ENCODE measurements around the gene VASH2. TPM values are rescaled to one million over a fixed set of nuclear protein-coding genes. Genes with fewer than 3 reads are reported as not detected.

The VASH2 gene
- total RNA-seq, 3 donors from 2014 or later: 2.3 to 4.0 (median 2.9) TPM

GRCh38 chr1:212977781-212978645, 27.7 kb downstream of the VASH2 start:
- DNase-seq (ENCODE audit: low spot score in 2 of 2): no peak
- H3K36me3 ChIP-seq: no peaks in the 10 kb centered on the region
- H3K4me3 ChIP-seq: no peak overlapping the region
- no peaks in the 10 kb centered on the region for H3K27me3 ChIP-seq
- intact Hi-C loops (cut with DNase I; ENCODE audit: low total_unique reads): no loop called here
- TF ChIP-seq POLR2AphosphoS5 (IDR thresholded peaks at IDR 0.05) (no peak), POLR2A (IDR thresholded peaks at IDR 0.05) (no peak), CTCF (IDR thresholded peaks at IDR 0.05) (no peak)
- no peaks in the 10 kb centered on the region for H3K9me3 ChIP-seq
- no peaks in the 10 kb centered on the region for H3K4me1 ChIP-seq
- no peak overlapping the region for H3K27ac ChIP-seq

DNA sequence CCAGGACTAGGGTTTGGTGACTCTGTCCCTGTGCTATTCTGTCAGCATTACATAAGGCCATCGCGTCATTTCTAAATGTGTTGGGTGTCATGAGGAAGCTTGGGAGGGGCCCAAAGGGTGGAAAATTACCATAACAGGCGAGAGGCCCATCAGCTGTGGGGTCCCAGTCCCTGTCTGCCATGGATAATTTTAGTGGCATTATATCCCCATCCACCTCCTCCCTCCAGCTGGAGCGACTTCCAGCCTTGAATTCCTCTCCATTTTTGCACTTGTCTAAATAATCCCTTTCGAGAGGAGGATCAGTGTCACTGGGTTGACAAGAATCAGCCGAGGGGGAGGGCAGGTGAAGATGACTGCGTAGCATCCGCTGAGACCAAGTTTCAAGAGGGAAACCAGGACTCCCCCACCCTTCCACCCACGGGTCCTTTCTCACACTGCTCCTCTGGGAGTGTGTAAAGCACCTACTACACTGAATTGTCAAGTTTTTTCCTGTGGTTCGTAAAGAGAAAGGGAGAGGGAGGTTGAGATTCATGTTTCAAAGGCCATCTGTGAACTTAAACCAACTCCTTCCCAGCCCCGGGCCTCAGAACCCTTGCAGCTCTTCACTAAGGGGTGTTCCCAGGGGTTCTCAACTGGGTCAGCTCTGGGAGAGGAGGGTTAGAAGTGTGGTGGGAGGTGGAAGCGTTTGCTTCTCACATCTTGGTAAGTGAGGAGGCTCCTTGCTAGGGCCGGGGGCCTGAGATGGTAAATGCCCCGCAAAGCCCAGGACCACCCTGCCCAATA, 29.2 kb downstream of the VASH2 start:
- H3K4me1 ChIP-seq: no peaks in the 10 kb centered on the region
- no peak overlapping the region for H3K4me3 ChIP-seq
- intact Hi-C loops (cut with DNase I; ENCODE audit: low total_unique reads): loop anchor here (5.0 kb wide), 1 partner anchor 832 kb away; no protein-coding TSS in a partner anchor
- no peaks in the 10 kb centered on the region for H3K27me3 ChIP-seq
- no peaks in the 10 kb centered on the region for H3K36me3 ChIP-seq
- no peaks in the 10 kb centered on the region for H3K9me3 ChIP-seq
- DNase-seq (ENCODE audit: low spot score in 2 of 2): no peak
- no peak overlapping the region for H3K27ac ChIP-seq
- TF ChIP-seq CTCF (IDR thresholded peaks at IDR 0.05) (no peak), POLR2AphosphoS5 (IDR thresholded peaks at IDR 0.05) (no peak), POLR2A (IDR thresholded peaks at IDR 0.05) (no peak)

- no peaks in the 10 kb centered on the region for H3K9me3 ChIP-seq
- no peak overlapping the region for H3K4me3 ChIP-seq
- intact Hi-C loops (cut with DNase I; ENCODE audit: low total_unique reads): loop anchor here (5.0 kb wide), 1 partner anchor 833 kb away; no protein-coding TSS in a partner anchor
- DNase-seq (ENCODE audit: low spot score in 2 of 2): no peak
- peak overlapping the region in 1 of 2 donors; percentile 56 for H3K27ac ChIP-seq
- TF ChIP-seq POLR2A (IDR thresholded peaks at IDR 0.05) (no peak), CTCF (IDR thresholded peaks at IDR 0.05) (no peak), POLR2AphosphoS5 (IDR thresholded peaks at IDR 0.05) (no peak)
- no peaks in the 10 kb centered on the region for H3K4me1 ChIP-seq
- no peaks in the 10 kb centered on the region for H3K27me3 ChIP-seq
- H3K36me3 ChIP-seq: no peaks in the 10 kb centered on the region
These were observed 29.9 kb downstream of the VASH2 start for GRCh38 chr1:212980123-212980785.

DNA sequence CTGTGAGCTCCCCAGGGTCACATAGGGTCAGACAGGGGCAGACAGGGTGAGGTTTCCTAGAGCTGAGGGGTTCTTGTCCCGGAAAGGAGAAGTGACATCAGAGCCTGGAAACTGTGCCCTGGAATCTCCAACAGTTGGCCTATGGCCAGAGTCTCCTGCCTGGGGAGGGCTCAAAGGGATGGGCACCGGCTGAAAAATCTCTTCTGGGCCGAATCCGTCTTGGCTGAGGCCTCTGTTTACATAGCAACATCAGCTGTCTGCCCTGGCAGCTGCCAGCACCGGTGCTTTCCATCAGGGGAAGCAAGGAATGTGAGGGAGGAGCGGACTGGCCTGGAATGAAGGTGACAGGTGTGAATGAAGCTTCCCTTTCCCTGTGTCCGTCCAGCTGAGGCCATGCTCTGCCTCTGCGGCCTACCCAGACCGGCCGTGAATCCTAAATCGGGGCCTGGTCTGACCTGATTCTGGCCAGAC, 30.7 kb downstream of the VASH2 start:
- H3K4me1 ChIP-seq: no peaks in the 10 kb centered on the region
- no peaks in the 10 kb centered on the region for H3K27me3 ChIP-seq
- intact Hi-C loops (cut with DNase I; ENCODE audit: low total_unique reads): loop anchor here (5.0 kb wide), 1 partner anchor 834 kb away; no protein-coding TSS in a partner anchor
- no peaks in the 10 kb centered on the region for H3K36me3 ChIP-seq
- H3K4me3 ChIP-seq: no peak overlapping the region
- DNase-seq (ENCODE audit: low spot score in 2 of 2): peak; percentile 63 to 75
- H3K27ac ChIP-seq: peak overlapping the region; percentile 50 to 56
- TF ChIP-seq POLR2A (IDR thresholded peaks at IDR 0.05): no peak
- TF ChIP-seq POLR2AphosphoS5 (IDR thresholded peaks at IDR 0.05): no peak
- no peak for TF ChIP-seq CTCF (IDR thresholded peaks at IDR 0.05)
- no peaks in the 10 kb centered on the region for H3K9me3 ChIP-seq

All from breast epithelium (tissue), 4 donors.